Kidney tubule cell (primary cell): ENCODE results near the gene PPARA.

ENCODE experiments used
- DNase-seq: peaks from one replicate; pipeline ENCODE4 v3.0.0-alpha.2; 2018; ENCODE audit warnings: low spot score

PPARA gene

GRCh38 chr22:46150034-46150654 lies at the start of gene PPARA:
TSS of gene PPARA (plus strand) at chr22:46150526. CDS start at chr22:46198384, 47,858 bp downstream.
- DNase-seq: peak; percentile 84

- DNase-seq: no peak
Measured at GRCh38 chr22:46102159-46102558, 48.2 kb upstream of the PPARA start.

GRCh38 chr22:46102752-46103151 lies 47.6 kb upstream of the PPARA start:
- DNase-seq: peak; percentile 49

GRCh38 chr22:46103181-46103580 lies 47.1 kb upstream of the PPARA start:
- DNase-seq: no peak

GRCh38 chr22:46103664-46104063 lies 46.7 kb upstream of the PPARA start:
- no peak for DNase-seq

GRCh38 chr22:46104170-46104880 lies 46.0 kb upstream of the PPARA start:
- no peak for DNase-seq

- no peak for DNase-seq
Measured at GRCh38 chr22:46104881-46105493, 45.3 kb upstream of the PPARA start.

GRCh38 chr22:46105494-46106278 lies 44.6 kb upstream of the PPARA start:
- DNase-seq: peak; percentile 93

GRCh38 chr22:46106279-46107022 lies 43.9 kb upstream of the PPARA start:
- DNase-seq: no peak

- peak; percentile 60 for DNase-seq
Measured at GRCh38 chr22:46107089-46107664, 43.1 kb upstream of the PPARA start.

GRCh38 chr22:46107753-46108563 lies 42.4 kb upstream of the PPARA start:
- DNase-seq: peak; percentile 58

- peak; percentile 69 for DNase-seq
Measured at GRCh38 chr22:46108564-46109473, 41.5 kb upstream of the PPARA start.

- no peak for DNase-seq
Measured at GRCh38 chr22:46109474-46110003, 40.8 kb upstream of the PPARA start.

- DNase-seq: peak; percentile 74
Measured at GRCh38 chr22:46110215-46110614, 40.1 kb upstream of the PPARA start.

GRCh38 chr22:46111645-46112306 lies 38.5 kb upstream of the PPARA start:
- no peak for DNase-seq

- DNase-seq: no peak
Measured at GRCh38 chr22:46112405-46112804, 37.9 kb upstream of the PPARA start.

GRCh38 chr22:46113110-46113909 lies 37.0 kb upstream of the PPARA start:
- DNase-seq: no peak
